ENCODE data around the gene TJAP1. TPM values are rescaled to one million over a fixed set of nuclear protein-coding genes. Genes with fewer than 3 reads are reported as not detected.

The TJAP1 gene
- total and polyA plus RNA-seq, 12 donors, result 13.0 to 29.7 (median 19.6) TPM

- no peak for DNase-seq
- Histone ChIP-seq H3K27ac (no peak overlapping the region), H3K4me1 (no peaks in the 10 kb centered on the region), H3K4me3 (no peak overlapping the region), H3K9me3 (no peaks in the 10 kb centered on the region), H3K36me3 (peaks cover 0 to 100% (median 57%) of the 10 kb centered on the region in 9 donors), H3K27me3 (no peaks in the 10 kb centered on the region)
- intact Hi-C loops (cut with DNase I), result no loop called here
- no peak for TF ChIP-seq CTCF (IDR thresholded peaks at IDR 0.05)
- no peak for ATAC-seq
- WGBS, 2 donors, result 69 to 70% methylated on average over 4 of the region's 4 CpGs
Measured at GRCh38 chr6:43544461-43544860, 67.1 kb downstream of the TJAP1 start.

DNA sequence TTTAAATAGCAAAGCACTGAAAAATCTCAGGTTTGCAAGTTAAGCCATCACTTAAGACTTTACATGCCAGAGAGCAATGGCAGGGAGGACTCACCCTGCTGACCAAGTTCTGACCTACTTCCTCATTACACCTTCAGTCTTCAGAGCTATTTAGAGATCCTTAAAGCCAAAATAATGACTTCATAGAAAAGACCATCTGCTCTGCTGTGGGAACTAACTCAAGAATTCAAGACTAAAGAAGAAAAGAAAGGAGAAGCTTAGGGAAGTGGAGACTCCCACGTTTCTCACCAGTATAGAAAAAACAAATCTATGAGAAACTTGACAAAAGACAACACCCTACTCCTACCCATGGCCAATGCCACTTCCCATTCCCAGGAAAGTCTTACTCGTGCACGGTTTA is 69.9 kb downstream of the TJAP1 start:
- Histone ChIP-seq H3K27ac (no peak overlapping the region), H3K4me1 (no peaks in the 10 kb centered on the region), H3K4me3 (no peak overlapping the region), H3K27me3 (no peaks in the 10 kb centered on the region), H3K9me3 (no peaks in the 10 kb centered on the region), H3K36me3 (peaks cover 0 to 100% (median 79%) of the 10 kb centered on the region in 9 donors)
- DNase-seq (no peak), ATAC-seq (no peak)
- 89 to 92% methylated on average over 3 of the region's 3 CpGs for WGBS, 2 donors
- intact Hi-C loops (cut with DNase I), result no loop called here
- no peak for TF ChIP-seq CTCF (IDR thresholded peaks at IDR 0.05)

Small RNAs within 50 kb of the gene (microRNA-seq; reads per million reads assigned to microRNA genes)
- gene MIR6780B, result 0 to 0.60 reads per million in 2 donors

Other genes with a start within 250 kb of the TJAP1 start
- 10 to 100 TPM; 16.0 to 29.6 (median 25.7) TPM for gene DNPH1, start 248.1 kb upstream of the TJAP1 start, total RNA-seq
- gene DNPH1, start 248.1 kb upstream of the TJAP1 start, polyA plus RNA-seq, result 10 to 100 TPM; 25.0 to 51.3 TPM
- gene TTBK1, start 234.1 kb upstream of the TJAP1 start, total RNA-seq, result under 1 TPM; 0.22 to 0.69 (median 0.32) TPM
- under 1 TPM; 0.04 to 0.22 TPM for gene TTBK1, start 234.1 kb upstream of the TJAP1 start, polyA plus RNA-seq
- under 1 TPM in 5 of 10 donors, not detected in 5; 0.15 to 0.37 (median 0.25) TPM for gene SLC22A7, start 179.3 kb upstream of the TJAP1 start, total RNA-seq
- under 1 TPM in 1 of 2 donors, not detected in 1; 0.15 TPM for gene SLC22A7, start 179.3 kb upstream of the TJAP1 start, polyA plus RNA-seq
- gene CRIP3, start 168.7 kb upstream of the TJAP1 start, total RNA-seq, result 10 to 100 TPM in 7 of 10 donors, 1 to 10 TPM in 3; 2.7 to 84.5 (median 26.3) TPM
- gene CRIP3, start 168.7 kb upstream of the TJAP1 start, polyA plus RNA-seq, result 10 to 100 TPM in 1 of 2 donors, 1 to 10 TPM in 1; 3.0 to 72.3 TPM
- gene ZNF318, start 107.9 kb upstream of the TJAP1 start, total RNA-seq, result 10 to 100 TPM in 9 of 10 donors, 1 to 10 TPM in 1; 9.3 to 20.4 (median 14.0) TPM
- gene ZNF318, start 107.9 kb upstream of the TJAP1 start, polyA plus RNA-seq, result 10 to 100 TPM in 1 of 2 donors, 1 to 10 TPM in 1; 3.4 to 13.8 TPM
- 10 to 100 TPM in 7 of 10 donors, 1 to 10 TPM in 3; 7.8 to 16.8 (median 10.9) TPM for gene ABCC10, start 50.0 kb upstream of the TJAP1 start, total RNA-seq
- 10 to 100 TPM in 1 of 2 donors, 1 to 10 TPM in 1; 7.1 to 44.3 TPM for gene ABCC10, start 50.0 kb upstream of the TJAP1 start, polyA plus RNA-seq
- gene DLK2, start 22.0 kb upstream of the TJAP1 start, total RNA-seq, result 1 to 10 TPM in 6 of 10 donors, under 1 TPM in 3, not detected in 1; 0.28 to 5.1 (median 1.2) TPM
- 1 to 10 TPM; 1.8 to 4.5 TPM for gene DLK2, start 22.0 kb upstream of the TJAP1 start, polyA plus RNA-seq
- 1 to 10 TPM in 8 of 10 donors, under 1 TPM in 2; 0.53 to 3.8 (median 2.1) TPM for gene LRRC73, start 32.8 kb downstream of the TJAP1 start, total RNA-seq
- gene LRRC73, start 32.8 kb downstream of the TJAP1 start, polyA plus RNA-seq, result 1 to 10 TPM in 1 of 2 donors, under 1 TPM in 1; 0.44 to 1.9 TPM
- gene YIPF3, start 39.4 kb downstream of the TJAP1 start, total RNA-seq, result 10 to 100 TPM; 52.6 to 86.3 (median 69.0) TPM
- gene YIPF3, start 39.4 kb downstream of the TJAP1 start, polyA plus RNA-seq, result 100 to 1,000 TPM in 1 of 2 donors, 10 to 100 TPM in 1; 50.3 to 115 TPM
- 10 to 100 TPM; 10.3 to 21.9 (median 15.3) TPM for gene POLR1C, start 39.5 kb downstream of the TJAP1 start, total RNA-seq
- gene POLR1C, start 39.5 kb downstream of the TJAP1 start, polyA plus RNA-seq, result 10 to 100 TPM; 13.9 to 35.5 TPM
- 10 to 100 TPM; 11.7 to 20.1 (median 17.0) TPM for gene XPO5, start 98.5 kb downstream of the TJAP1 start, total RNA-seq
- gene XPO5, start 98.5 kb downstream of the TJAP1 start, polyA plus RNA-seq, result 10 to 100 TPM in 1 of 2 donors, 1 to 10 TPM in 1; 6.9 to 10.8 TPM
- 10 to 100 TPM in 4 of 10 donors, 1 to 10 TPM in 6; 5.5 to 11.2 (median 8.9) TPM for gene POLH, start 98.6 kb downstream of the TJAP1 start, total RNA-seq
- 1 to 10 TPM; 2.1 to 2.7 TPM for gene POLH, start 98.6 kb downstream of the TJAP1 start, polyA plus RNA-seq
- 10 to 100 TPM; 19.5 to 32.1 (median 25.1) TPM for gene GTPBP2, start 151.7 kb downstream of the TJAP1 start, total RNA-seq
- 10 to 100 TPM; 37.3 to 37.9 TPM for gene GTPBP2, start 151.7 kb downstream of the TJAP1 start, polyA plus RNA-seq
- gene MAD2L1BP, start 158.3 kb downstream of the TJAP1 start, total RNA-seq, result 10 to 100 TPM; 20.7 to 34.8 (median 28.1) TPM
- 10 to 100 TPM; 13.5 to 29.2 TPM for gene MAD2L1BP, start 158.3 kb downstream of the TJAP1 start, polyA plus RNA-seq
- under 1 TPM in 5 of 10 donors, not detected in 5; 0.09 to 0.15 (median 0.12) TPM for gene RSPH9, start 167.5 kb downstream of the TJAP1 start, total RNA-seq
- gene RSPH9, start 167.5 kb downstream of the TJAP1 start, polyA plus RNA-seq, result under 1 TPM; 0.44 to 0.45 TPM
- 10 to 100 TPM; 36.0 to 52.9 (median 40.6) TPM for gene MRPS18A, start 210.2 kb downstream of the TJAP1 start, total RNA-seq
- 100 to 1,000 TPM in 1 of 2 donors, 10 to 100 TPM in 1; 30.4 to 103 TPM for gene MRPS18A, start 210.2 kb downstream of the TJAP1 start, polyA plus RNA-seq

Data from heart right ventricle (tissue), 16 donors.